Activated CD4-positive, alpha-beta T cell treated with anti-CD3 and anti-CD28 coated beads, Interleukin-2, amount 10 ng/mL, durations not matched to agents 7 days and 5 days (primary cell): ENCODE results near the gene ACAP2. TPM values are rescaled to one million over a fixed set of nuclear protein-coding genes. Genes with fewer than 3 reads are reported as not detected.

Source experiments
- CTCF ChIA-PET: fragments of 350-600 bp; sonication (Branson Sonifier 250); formaldehyde crosslinking; loops from one replicate; lab custom pipeline; 2021; ENCODE audit warnings: antibody characterized with exemption; lab: Charles Lee
- POLR2A ChIA-PET: fragments of 350-600 bp; sonication (Branson Sonifier 250); formaldehyde crosslinking; loops from one replicate; lab custom pipeline; 2021; ENCODE audit warnings: antibody characterized with exemption; lab: Charles Lee
- DNase-seq: peaks from one replicate; pipeline ENCODE4 v3.0.0-alpha.2; 2020
- H3K27ac Mint-ChIP-seq: one replicate; pipeline ENCODE4 v1.8.0; 2021; ENCODE audit warnings: mild to moderate bottlenecking, moderate library complexity, mixed read lengths
- H3K27me3 Mint-ChIP-seq: one replicate; pipeline ENCODE4 v1.8.0; 2021; ENCODE audit warnings: mixed read lengths
- H3K36me3 Mint-ChIP-seq: one replicate; pipeline ENCODE4 v1.8.0; 2021; ENCODE audit warnings: low read depth, mixed read lengths
- H3K4me1 Mint-ChIP-seq: one replicate; pipeline ENCODE4 v1.8.0; 2021; ENCODE audit warnings: mixed read lengths
- H3K4me3 Mint-ChIP-seq: one replicate; pipeline ENCODE4 v1.8.0; 2021; ENCODE audit warnings: mild to moderate bottlenecking, moderate library complexity, mixed read lengths
- H3K9me3 Mint-ChIP-seq: one replicate; pipeline ENCODE4 v1.8.0; 2021; ENCODE audit warnings: mixed read lengths
- total RNA-seq, 2 experiments: library from RNA; stranded (reverse); gene quantifications; one replicate each; pipeline ENCODE4 v1.2.3, GENCODE V29; 2021

The ACAP2 gene
- total RNA-seq, 2 experiments from 2014 or later, result 71.1 to 79.1 TPM

DNA sequence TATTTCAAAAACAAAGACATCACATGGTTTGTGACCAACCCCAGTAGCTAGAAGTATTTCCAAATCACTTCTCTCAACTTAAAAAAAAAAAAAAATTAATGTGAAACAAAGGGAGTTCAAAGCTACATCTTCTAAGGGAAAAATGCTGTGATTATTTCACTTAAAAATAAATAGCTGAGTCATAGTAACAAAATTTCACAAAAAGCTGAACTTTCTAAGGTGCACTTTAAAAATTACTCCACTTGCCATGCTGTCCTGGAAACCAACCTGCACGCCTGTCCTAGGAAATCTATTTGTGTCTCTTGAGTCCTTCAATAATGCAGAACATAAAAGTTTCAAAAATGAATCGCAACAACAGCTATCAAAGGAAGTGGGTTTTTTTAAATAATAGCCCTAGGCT, 1.8 kb downstream of the ACAP2 start:
- H3K36me3 Mint-ChIP-seq, result peaks cover 15% of the 10 kb centered on the region
- H3K27ac Mint-ChIP-seq, result peak overlapping the region; percentile 95
- H3K27me3 Mint-ChIP-seq, result no peaks in the 10 kb centered on the region
- peaks cover 49% of the 10 kb centered on the region for H3K4me1 Mint-ChIP-seq
- H3K4me3 Mint-ChIP-seq, result peak overlapping the region; percentile 97
- H3K9me3 Mint-ChIP-seq, result no peaks in the 10 kb centered on the region
- POLR2A ChIA-PET, result no interaction called here
- CTCF ChIA-PET, result interaction anchor here (0.6 to 1.3 kb wide), 2 partner anchors 23 to 171 kb away, joined by 3 to 4 read pairs; no protein-coding TSS in a partner anchor
- DNase-seq, result no peak

DNA sequence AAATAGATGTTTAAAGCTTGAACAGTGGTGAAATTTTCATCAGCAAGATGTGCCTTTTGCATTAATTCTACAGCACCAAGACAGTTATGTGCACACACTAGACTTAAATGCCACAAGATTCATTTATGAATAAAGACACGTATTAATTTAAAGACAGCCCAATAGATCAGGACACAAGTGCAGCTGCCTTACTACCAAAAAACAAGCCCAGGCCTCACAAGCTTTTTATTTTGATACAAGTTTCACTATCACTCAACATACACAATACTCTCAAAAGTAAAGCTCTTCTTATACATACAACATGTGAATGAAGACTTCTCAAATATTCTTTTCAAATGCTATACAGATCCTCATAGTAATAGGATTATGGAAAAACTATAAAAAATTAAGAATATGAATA, 2.4 kb downstream of the ACAP2 start:
- Mint-ChIP-seq H3K9me3 (no peaks in the 10 kb centered on the region), H3K36me3 (peaks cover 17% of the 10 kb centered on the region), H3K27ac (no peak overlapping the region), H3K4me3 (peak overlapping the region; percentile 97), H3K27me3 (no peaks in the 10 kb centered on the region), H3K4me1 (peaks cover 44% of the 10 kb centered on the region)
- POLR2A ChIA-PET, result no interaction called here
- no peak for DNase-seq
- CTCF ChIA-PET, result interaction anchor here (0.9 kb wide), 1 partner anchor 9 kb away, joined by 3 read pairs; no protein-coding TSS in a partner anchor

DNA sequence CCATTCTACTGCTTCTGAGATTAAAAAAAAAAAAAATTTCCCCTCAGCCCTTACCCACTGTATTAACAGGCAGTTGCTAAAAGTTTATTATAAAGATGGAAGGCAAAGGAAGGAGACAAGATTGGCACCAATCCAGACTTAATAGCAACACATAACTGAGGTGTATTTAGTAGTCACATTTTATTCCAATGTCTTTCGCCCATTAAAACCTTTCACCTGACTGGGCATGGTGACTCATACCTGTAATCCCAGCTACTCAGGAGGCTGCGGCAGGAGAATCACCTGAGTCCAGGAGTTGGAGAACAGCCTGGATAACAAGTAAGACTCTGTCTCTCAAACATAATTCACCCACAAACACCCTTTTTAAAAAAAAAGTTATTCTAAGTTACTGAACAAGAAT, 4.4 kb downstream of the ACAP2 start:
- Mint-ChIP-seq H3K9me3 (peaks cover 2% of the 10 kb centered on the region), H3K27me3 (no peaks in the 10 kb centered on the region), H3K4me3 (no peak overlapping the region), H3K4me1 (peaks cover 39% of the 10 kb centered on the region), H3K27ac (no peak overlapping the region), H3K36me3 (peaks cover 26% of the 10 kb centered on the region)
- no peak for DNase-seq
- ChIA-PET POLR2A (interaction anchor here (1.0 kb wide), 1 partner anchor 30 kb away, joined by 4 read pairs; no protein-coding TSS in a partner anchor), CTCF (no interaction called here)

DNA sequence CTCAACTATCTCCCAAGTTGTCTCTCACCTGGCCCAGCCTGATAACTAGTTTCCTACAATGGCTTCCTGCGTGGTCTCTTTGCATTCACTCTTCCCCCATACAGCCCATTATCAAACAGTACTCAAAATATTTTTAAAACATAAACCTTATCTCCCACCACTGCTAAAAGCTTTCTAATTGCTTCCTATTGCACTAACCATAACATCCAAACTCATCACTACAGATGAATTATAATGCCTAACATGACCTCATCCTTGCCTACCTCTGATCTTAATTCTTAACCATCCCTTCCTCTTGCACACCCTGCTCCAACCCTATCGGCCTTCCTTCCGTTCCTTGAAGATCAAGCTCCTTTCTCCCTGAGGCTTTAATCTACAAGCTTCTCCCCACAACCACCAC, 17.0 kb downstream of the ACAP2 start:
- no peak overlapping the region for H3K4me3 Mint-ChIP-seq
- POLR2A ChIA-PET, result interaction anchor here (0.7 kb wide), 1 partner anchor 15 kb away, joined by 4 read pairs; no protein-coding TSS in a partner anchor
- CTCF ChIA-PET, result no interaction called here
- peaks cover 11% of the 10 kb centered on the region for H3K36me3 Mint-ChIP-seq
- H3K4me1 Mint-ChIP-seq, result peaks cover 15% of the 10 kb centered on the region
- H3K9me3 Mint-ChIP-seq, result no peaks in the 10 kb centered on the region
- H3K27ac Mint-ChIP-seq, result peak overlapping the region; percentile 5
- no peaks in the 10 kb centered on the region for H3K27me3 Mint-ChIP-seq
- no peak for DNase-seq

DNA sequence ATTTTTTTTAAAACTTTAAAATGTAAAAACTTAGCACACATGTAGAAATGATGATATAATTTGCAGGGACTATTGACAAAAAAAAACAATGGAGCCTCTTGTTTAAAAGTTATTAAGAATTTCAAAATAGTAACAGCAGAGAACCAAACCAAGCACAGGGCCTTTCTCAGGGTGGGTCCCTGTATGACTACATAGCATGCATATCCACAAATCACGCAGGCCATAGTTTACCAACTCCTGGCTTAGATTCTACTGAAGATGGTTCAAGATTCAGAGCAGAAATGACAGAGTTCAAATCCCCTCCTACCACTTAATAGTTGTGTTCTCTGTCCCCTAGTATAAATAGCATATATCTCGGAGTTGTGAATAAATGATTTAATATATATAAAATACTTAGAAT, 19.0 kb downstream of the ACAP2 start:
- ChIA-PET CTCF (no interaction called here), POLR2A (no interaction called here)
- no peaks in the 10 kb centered on the region for H3K27me3 Mint-ChIP-seq
- peaks cover 13% of the 10 kb centered on the region for H3K4me1 Mint-ChIP-seq
- H3K36me3 Mint-ChIP-seq, result peaks cover 11% of the 10 kb centered on the region
- H3K9me3 Mint-ChIP-seq, result no peaks in the 10 kb centered on the region
- no peak for DNase-seq
- H3K4me3 Mint-ChIP-seq, result no peak overlapping the region
- no peak overlapping the region for H3K27ac Mint-ChIP-seq

DNA sequence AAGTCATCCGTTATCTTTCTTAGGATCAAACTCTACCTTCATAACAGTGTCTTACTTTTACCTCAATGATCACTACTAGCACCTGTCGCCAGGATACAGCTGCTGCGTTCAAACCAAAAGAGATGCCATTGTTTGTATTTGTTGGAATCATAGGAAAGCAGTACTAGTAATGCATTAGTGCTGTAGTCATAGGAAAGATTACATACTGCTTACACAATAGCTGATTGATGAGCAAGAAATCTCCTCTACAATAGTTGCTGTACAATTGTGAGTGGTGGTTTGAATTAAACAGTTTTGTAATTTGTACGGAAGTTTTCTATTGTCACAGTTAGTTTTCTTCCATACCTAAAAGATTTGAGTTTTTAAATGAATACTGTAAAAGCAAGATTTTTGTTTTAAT, 21.4 kb downstream of the ACAP2 start:
- H3K36me3 Mint-ChIP-seq, result peaks cover 18% of the 10 kb centered on the region
- no peak overlapping the region for H3K4me3 Mint-ChIP-seq
- H3K9me3 Mint-ChIP-seq, result no peaks in the 10 kb centered on the region

DNA sequence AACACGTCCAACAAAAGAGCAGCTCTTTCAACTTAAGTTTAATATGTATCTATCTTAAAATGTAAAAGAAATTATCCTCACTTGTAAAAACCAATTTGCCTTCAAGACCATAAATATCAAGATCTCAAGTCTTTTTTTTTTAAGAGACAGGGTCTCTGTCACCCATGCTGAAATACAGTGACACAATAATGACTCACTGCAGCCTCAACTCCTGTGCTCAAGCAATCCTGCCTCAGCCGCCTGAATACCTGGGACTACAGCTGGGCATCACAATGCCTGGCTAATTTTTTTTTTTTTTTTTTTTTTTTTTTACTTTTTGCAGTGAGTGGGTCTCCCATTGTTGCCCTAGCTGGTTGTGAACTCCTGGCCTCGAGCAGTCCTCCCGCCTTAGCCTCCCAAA, 26.0 kb downstream of the ACAP2 start:
- no peaks in the 10 kb centered on the region for H3K9me3 Mint-ChIP-seq
- H3K4me1 Mint-ChIP-seq, result peaks cover 15% of the 10 kb centered on the region
- peaks cover 11% of the 10 kb centered on the region for H3K36me3 Mint-ChIP-seq
- no peak overlapping the region for H3K4me3 Mint-ChIP-seq
- POLR2A ChIA-PET, result no interaction called here
- H3K27me3 Mint-ChIP-seq, result no peaks in the 10 kb centered on the region
- no peak overlapping the region for H3K27ac Mint-ChIP-seq
- CTCF ChIA-PET, result interaction anchor here (1.1 kb wide), 1 partner anchor 36 kb away, joined by 3 read pairs; no protein-coding TSS in a partner anchor
- DNase-seq, result no peak

More for the DNA sequence above, 21.4 kb downstream of the ACAP2 start:
- Mint-ChIP-seq H3K27me3 (no peaks in the 10 kb centered on the region), H3K27ac (no peak overlapping the region), H3K4me1 (peaks cover 21% of the 10 kb centered on the region)
- ChIA-PET POLR2A (no interaction called here), CTCF (no interaction called here)
- no peak for DNase-seq

DNA sequence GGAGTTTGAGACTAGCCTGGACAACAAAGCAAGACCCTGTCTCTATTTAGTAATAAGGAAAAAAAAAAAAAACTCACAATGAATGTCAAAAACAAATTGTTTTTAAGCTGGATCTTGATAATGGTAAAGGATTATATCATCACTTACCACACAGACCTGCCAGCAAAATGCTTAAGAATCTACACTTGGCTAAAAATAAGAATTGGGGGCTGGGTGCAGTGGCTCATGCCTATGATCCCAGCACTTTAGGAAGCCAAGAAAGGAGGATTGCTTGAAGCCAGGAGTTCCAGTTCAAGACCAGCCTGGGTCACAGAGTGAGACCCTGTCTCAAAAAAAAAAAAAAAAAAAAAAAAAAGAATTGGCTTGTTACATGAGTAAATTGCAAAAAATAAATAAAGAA, 31.0 kb downstream of the ACAP2 start:
- Mint-ChIP-seq H3K9me3 (peaks cover 17% of the 10 kb centered on the region), H3K36me3 (peaks cover 41% of the 10 kb centered on the region), H3K4me1 (peaks cover 45% of the 10 kb centered on the region), H3K27me3 (no peaks in the 10 kb centered on the region), H3K4me3 (no peak overlapping the region), H3K27ac (no peak overlapping the region)
- ChIA-PET POLR2A (no interaction called here), CTCF (interaction anchor here (0.6 to 1.1 kb wide), 5 partner anchors 15 to 1270 kb away, joined by 3 to 6 read pairs (median 4); no protein-coding TSS in a partner anchor)
- no peak for DNase-seq

DNA sequence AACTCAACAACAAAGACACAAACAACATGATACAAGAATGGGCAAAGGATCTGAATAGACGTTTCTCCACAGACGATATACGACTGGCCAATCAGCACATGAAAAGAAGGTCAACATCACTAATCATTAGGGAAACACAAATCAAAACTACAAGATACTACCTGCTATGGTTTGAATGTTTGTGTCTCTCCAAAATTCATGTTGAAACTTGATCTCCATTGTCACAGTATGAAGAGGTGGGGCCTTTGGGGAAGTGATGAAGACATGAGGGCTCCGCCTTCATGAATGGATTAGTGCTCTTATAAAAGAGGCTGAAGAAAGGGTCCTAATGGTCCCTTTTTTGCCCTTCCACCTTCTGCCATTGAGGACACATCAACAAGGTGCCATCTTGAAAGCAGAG, 32.3 kb downstream of the ACAP2 start:
- peaks cover 58% of the 10 kb centered on the region for H3K4me1 Mint-ChIP-seq
- DNase-seq, result no peak
- ChIA-PET POLR2A (interaction anchor here (0.6 kb wide), 1 partner anchor 15 kb away, joined by 4 read pairs; no protein-coding TSS in a partner anchor), CTCF (interaction anchor here (0.7 kb wide), 1 partner anchor 883 kb away, joined by 3 read pairs; no protein-coding TSS in a partner anchor)
- H3K27ac Mint-ChIP-seq, result no peak overlapping the region
- peaks cover 21% of the 10 kb centered on the region for H3K9me3 Mint-ChIP-seq
- H3K36me3 Mint-ChIP-seq, result peaks cover 54% of the 10 kb centered on the region
- no peaks in the 10 kb centered on the region for H3K27me3 Mint-ChIP-seq
- H3K4me3 Mint-ChIP-seq, result no peak overlapping the region

DNA sequence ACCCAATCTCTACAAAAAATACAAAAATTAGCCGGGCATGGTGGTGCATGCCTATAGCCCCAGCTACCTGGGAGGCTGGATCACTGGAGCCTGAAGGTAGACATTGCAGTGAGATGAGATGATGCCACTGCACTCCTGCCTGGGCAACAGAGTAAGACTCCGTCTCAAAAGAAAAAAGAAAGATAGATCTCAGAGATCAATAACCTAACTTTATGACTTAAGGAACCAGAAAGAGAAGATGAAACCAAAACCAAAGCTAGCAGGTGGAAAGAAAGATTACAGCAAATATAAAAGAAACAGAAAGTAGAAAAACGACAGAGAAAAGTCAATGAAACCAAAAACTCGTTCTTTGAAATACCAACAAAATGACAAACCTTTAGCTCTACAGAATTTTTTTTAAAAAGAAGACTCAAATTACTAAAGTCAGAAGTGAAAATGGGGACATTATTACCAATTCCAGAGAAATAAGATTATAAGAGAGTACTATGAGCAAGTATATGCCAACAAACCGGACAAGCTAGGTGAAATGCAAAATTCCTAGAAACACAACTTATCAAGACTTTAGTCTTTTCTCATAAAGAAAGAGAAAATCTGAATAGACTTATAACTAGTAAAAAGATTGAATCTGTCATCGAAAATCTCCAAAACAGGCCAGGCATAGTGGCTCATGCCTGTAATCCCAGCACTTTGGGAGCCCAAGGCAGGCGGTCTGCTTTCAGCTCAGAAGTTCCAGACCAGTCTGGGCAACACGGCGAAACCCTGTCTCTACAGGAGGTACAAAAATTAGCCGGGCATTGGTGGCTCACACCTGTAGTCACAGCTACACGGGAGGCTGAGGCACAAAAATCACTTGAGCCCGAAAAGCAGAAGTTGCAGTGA, 35.0 kb downstream of the ACAP2 start:
- ChIA-PET CTCF (interaction anchor here (0.9 to 1.1 kb wide), 2 partner anchors 12 to 114 kb away, joined by 3 to 4 read pairs; no protein-coding TSS in a partner anchor), POLR2A (interaction anchor here (0.6 to 1.1 kb wide), 4 partner anchors 23 to 736 kb away, joined by 3 to 10 read pairs (median 4); partner anchors contain the start of gene LSG1)
- Mint-ChIP-seq H3K9me3 (peaks cover 21% of the 10 kb centered on the region), H3K4me1 (peaks cover 54% of the 10 kb centered on the region), H3K4me3 (peak overlapping the region; percentile 74), H3K27ac (peak overlapping the region; percentile 94), H3K36me3 (peaks cover 57% of the 10 kb centered on the region), H3K27me3 (no peaks in the 10 kb centered on the region)
- peak; percentile 24 for DNase-seq

DNA sequence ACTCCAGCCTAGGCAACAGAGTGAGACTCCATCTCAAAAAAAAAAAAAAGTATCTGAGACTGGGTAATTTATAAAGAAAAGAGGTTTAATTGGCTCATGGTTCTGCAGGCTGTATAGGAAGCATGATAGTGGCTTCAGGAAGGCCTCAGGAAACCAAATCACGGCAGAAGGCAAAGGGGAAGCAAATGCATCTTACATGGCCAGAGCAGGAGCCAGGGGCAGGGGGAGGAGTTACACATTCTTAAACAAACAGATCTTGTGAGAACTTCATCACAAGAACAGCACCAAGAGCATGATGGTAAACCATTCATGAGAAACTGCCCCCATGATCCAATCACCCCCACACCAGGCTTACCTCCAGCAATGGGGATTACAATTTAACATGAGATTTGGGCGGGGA, 37.2 kb downstream of the ACAP2 start:
- Mint-ChIP-seq H3K4me1 (peaks cover 50% of the 10 kb centered on the region), H3K9me3 (peaks cover 21% of the 10 kb centered on the region), H3K36me3 (peaks cover 45% of the 10 kb centered on the region), H3K27me3 (no peaks in the 10 kb centered on the region), H3K27ac (no peak overlapping the region), H3K4me3 (no peak overlapping the region)
- DNase-seq, result no peak
- CTCF ChIA-PET, result no interaction called here
- POLR2A ChIA-PET, result no interaction called here

DNA sequence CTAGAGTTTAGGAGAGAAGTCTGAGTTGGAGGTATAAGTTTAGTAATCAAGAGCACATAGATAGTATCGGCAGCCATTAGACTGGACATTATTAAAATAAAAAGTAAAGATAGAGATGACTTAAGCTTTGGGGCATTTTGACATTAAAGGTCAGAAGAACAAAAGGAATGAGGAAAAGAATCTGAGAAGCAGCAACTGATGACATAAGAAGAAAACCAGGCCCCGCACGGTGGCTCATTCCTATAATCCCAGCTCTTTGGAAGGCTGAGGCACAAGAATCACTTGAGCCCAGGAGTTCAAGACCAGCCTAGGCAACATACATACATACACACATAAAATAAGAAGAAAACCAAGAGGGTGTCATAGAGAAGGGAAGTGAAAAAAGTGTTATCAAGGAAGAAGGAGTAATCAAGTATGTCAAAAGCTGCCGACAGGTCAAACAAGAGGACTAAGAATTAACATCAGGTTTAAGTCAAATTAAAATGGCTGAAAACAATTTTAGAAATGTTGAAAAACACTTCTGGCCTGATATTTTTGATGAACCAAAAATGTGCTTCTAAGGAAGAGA, 38.9 kb downstream of the ACAP2 start:
- H3K27me3 Mint-ChIP-seq, result no peaks in the 10 kb centered on the region
- no peak overlapping the region for H3K27ac Mint-ChIP-seq
- peaks cover 38% of the 10 kb centered on the region for H3K36me3 Mint-ChIP-seq
- POLR2A ChIA-PET, result no interaction called here
- H3K4me1 Mint-ChIP-seq, result peaks cover 37% of the 10 kb centered on the region
- DNase-seq, result no peak
- CTCF ChIA-PET, result no interaction called here
- H3K4me3 Mint-ChIP-seq, result no peak overlapping the region
- H3K9me3 Mint-ChIP-seq, result peaks cover 15% of the 10 kb centered on the region

DNA sequence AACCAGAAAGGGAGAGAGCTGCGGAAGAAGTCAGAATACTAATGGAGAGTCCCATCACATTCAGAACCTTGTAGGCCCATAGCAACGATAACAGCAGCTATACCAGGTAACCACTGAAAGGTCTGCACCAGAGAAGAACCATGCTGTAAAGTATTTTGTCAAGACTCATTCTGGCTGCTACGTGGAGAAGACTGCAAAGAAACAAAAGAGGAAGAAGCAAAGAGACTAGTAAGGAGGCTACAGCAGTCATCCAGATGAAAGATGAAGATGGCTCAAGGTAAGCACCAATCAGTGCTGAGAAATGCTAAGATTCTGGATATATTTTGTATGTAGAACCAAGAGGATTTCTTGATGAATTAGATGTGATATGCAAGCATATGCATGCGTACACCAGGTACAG, 39.6 kb downstream of the ACAP2 start:
- no peak for DNase-seq
- Mint-ChIP-seq H3K27ac (no peak overlapping the region), H3K27me3 (no peaks in the 10 kb centered on the region), H3K4me3 (no peak overlapping the region), H3K9me3 (peaks cover 12% of the 10 kb centered on the region), H3K4me1 (peaks cover 32% of the 10 kb centered on the region), H3K36me3 (peaks cover 33% of the 10 kb centered on the region)
- POLR2A ChIA-PET, result no interaction called here
- CTCF ChIA-PET, result interaction anchor here (1.3 kb wide), 1 partner anchor 9 kb away, joined by 3 read pairs; no protein-coding TSS in a partner anchor
